Neural crest cell (in vitro differentiated cells): ENCODE measurements around the gene PRKAR1B. TPM values are rescaled to one million over a fixed set of nuclear protein-coding genes. Genes with fewer than 3 reads are reported as not detected.

Experiments used
- DNase-seq: peaks from one replicate; pipeline ENCODE4 v3.0.0; 2021; ENCODE audit warnings: low read depth, mixed read lengths, low spot score
- H3K27ac Mint-ChIP-seq: one replicate; pipeline ENCODE4 v1.8.0; 2021; ENCODE audit warnings: mild to moderate bottlenecking, mixed read lengths; ENCODE audit not compliant: unreplicated experiment
- H3K27me3 Mint-ChIP-seq: 2 replicates; pipeline ENCODE4 v1.8.0; 2021; ENCODE audit warnings: low read depth, mild to moderate bottlenecking, mixed read lengths
- H3K36me3 Mint-ChIP-seq: 2 replicates; pipeline ENCODE4 v1.8.0; 2021; ENCODE audit warnings: low read depth, mild to moderate bottlenecking, mixed read lengths
- H3K4me1 Mint-ChIP-seq: 2 replicates; pipeline ENCODE4 v1.8.0; 2021; ENCODE audit warnings: mixed read lengths
- H3K4me3 Mint-ChIP-seq: one replicate; pipeline ENCODE4 v1.8.0; 2021; ENCODE audit warnings: mild to moderate bottlenecking, mixed read lengths
- H3K9me3 Mint-ChIP-seq: 2 replicates; pipeline ENCODE4 v1.8.0; 2021; ENCODE audit warnings: mixed read lengths
- CTCF ChIP-seq: fragments of 200-600 bp; sonication (generic); conservative IDR thresholded peaks from 2 replicates; pipeline ENCODE4 v1.5.0; 2021; ENCODE audit warnings: antibody characterized with exemption, mild to moderate bottlenecking
- total RNA-seq: library from RNA; stranded (reverse); gene quantifications from 2 replicates; pipeline ENCODE4 v1.2.1, GENCODE V29; 2021

The PRKAR1B gene
- total RNA-seq, 1 donor from 2014 or later = 9.5 TPM

- peaks cover 4% of the 10 kb centered on the region for H3K36me3 Mint-ChIP-seq
- no peak for DNase-seq
- H3K9me3 Mint-ChIP-seq = no peaks in the 10 kb centered on the region
- TF ChIP-seq CTCF = no peak
- H3K4me3 Mint-ChIP-seq = no peak overlapping the region
- H3K27ac Mint-ChIP-seq = no peak overlapping the region
- H3K4me1 Mint-ChIP-seq = peaks cover 21% of the 10 kb centered on the region
- peaks cover 10% of the 10 kb centered on the region for H3K27me3 Mint-ChIP-seq
These were observed 154.4 kb downstream of the PRKAR1B start for GRCh38 chr7:572416-573268.

- peaks cover 17% of the 10 kb centered on the region for H3K4me1 Mint-ChIP-seq
- no peak for TF ChIP-seq CTCF
- no peak overlapping the region for H3K4me3 Mint-ChIP-seq
- H3K27me3 Mint-ChIP-seq = peaks cover 10% of the 10 kb centered on the region
- H3K36me3 Mint-ChIP-seq = peaks cover 4% of the 10 kb centered on the region
- no peak for DNase-seq
- H3K27ac Mint-ChIP-seq = no peak overlapping the region
- no peaks in the 10 kb centered on the region for H3K9me3 Mint-ChIP-seq
These were observed 155.2 kb downstream of the PRKAR1B start for GRCh38 chr7:571718-572415.

GRCh38 chr7:571096-571717, 155.9 kb downstream of the PRKAR1B start:
- no peak overlapping the region for H3K4me3 Mint-ChIP-seq
- H3K9me3 Mint-ChIP-seq = no peaks in the 10 kb centered on the region
- DNase-seq = no peak
- TF ChIP-seq CTCF = no peak
- H3K4me1 Mint-ChIP-seq = peaks cover 17% of the 10 kb centered on the region
- peaks cover 10% of the 10 kb centered on the region for H3K27me3 Mint-ChIP-seq
- peaks cover 4% of the 10 kb centered on the region for H3K36me3 Mint-ChIP-seq
- no peak overlapping the region for H3K27ac Mint-ChIP-seq

- H3K27me3 Mint-ChIP-seq = peaks cover 10% of the 10 kb centered on the region
- H3K27ac Mint-ChIP-seq = no peak overlapping the region
- no peak overlapping the region for H3K4me3 Mint-ChIP-seq
- DNase-seq = no peak
- H3K36me3 Mint-ChIP-seq = peaks cover under 1% of the 10 kb centered on the region
- peaks cover 17% of the 10 kb centered on the region for H3K4me1 Mint-ChIP-seq
- no peak for TF ChIP-seq CTCF
- H3K9me3 Mint-ChIP-seq = no peaks in the 10 kb centered on the region
These were observed 156.3 kb downstream of the PRKAR1B start for GRCh38 chr7:570801-571070.

- Mint-ChIP-seq H3K27ac (no peak overlapping the region), H3K4me1 (peaks cover 17% of the 10 kb centered on the region), H3K27me3 (peaks cover 10% of the 10 kb centered on the region), H3K4me3 (no peak overlapping the region), H3K36me3 (no peaks in the 10 kb centered on the region), H3K9me3 (no peaks in the 10 kb centered on the region)
- TF ChIP-seq CTCF = no peak
- no peak for DNase-seq
These were observed 156.9 kb downstream of the PRKAR1B start for GRCh38 chr7:569996-570800.
